Hindlimb muscle (tissue), 1 donor: ENCODE data around the gene ELMO1. TPM values are rescaled to one million over a fixed set of nuclear protein-coding genes. Genes with fewer than 3 reads are reported as not detected.

Source experiments
- DNase-seq: peaks from one replicate; pipeline ENCODE4 v3.0.0-alpha.2; 2013
- polyA plus RNA-seq: library from polyadenylated mRNA; unstranded; fragments of 120-200 nt; gene quantifications from one replicate; pipeline ENCODE4 v1.2.1, GENCODE V29; 2013; ENCODE audit not compliant: insufficient read length

The ELMO1 gene
- polyA plus RNA-seq = 28.3 TPM

GRCh38 chr7:37448636-37449361, at the start of gene ELMO1:
Gene ELMO1 (minus strand): TSS chr7:37448864. CDS start chr7:37342690, 106,174 bp downstream.
- DNase-seq = peak; percentile 81

- DNase-seq = no peak
These were observed 48.9 kb upstream of the ELMO1 start for GRCh38 chr7:37497576-37497975.

GRCh38 chr7:37495574-37496184, 47.0 kb upstream of the ELMO1 start:
- peak; percentile 20 for DNase-seq

GRCh38 chr7:37494926-37495325, 46.3 kb upstream of the ELMO1 start:
- DNase-seq = no peak

GRCh38 chr7:37493810-37494209, 45.1 kb upstream of the ELMO1 start:
- DNase-seq = no peak

GRCh38 chr7:37493123-37493522, 44.5 kb upstream of the ELMO1 start:
- no peak for DNase-seq

GRCh38 chr7:37491919-37492694, 43.4 kb upstream of the ELMO1 start:
- DNase-seq = no peak

- DNase-seq = no peak
These were observed 41.0 kb upstream of the ELMO1 start for GRCh38 chr7:37489703-37490102.

GRCh38 chr7:37488163-37488764, 39.6 kb upstream of the ELMO1 start:
- no peak for DNase-seq

- no peak for DNase-seq
These were observed 35.9 kb upstream of the ELMO1 start for GRCh38 chr7:37484426-37485073.

GRCh38 chr7:37483627-37484026, 35.0 kb upstream of the ELMO1 start:
- DNase-seq = no peak

GRCh38 chr7:37482953-37483352, 34.3 kb upstream of the ELMO1 start:
- no peak for DNase-seq

- no peak for DNase-seq
These were observed 33.8 kb upstream of the ELMO1 start for GRCh38 chr7:37482505-37482904.

GRCh38 chr7:37481722-37482288, 33.1 kb upstream of the ELMO1 start:
- no peak for DNase-seq

GRCh38 chr7:37481154-37481553, 32.5 kb upstream of the ELMO1 start:
- DNase-seq = no peak

- DNase-seq = no peak
These were observed 31.7 kb upstream of the ELMO1 start for GRCh38 chr7:37480041-37481031.

- DNase-seq = peak; percentile 32
These were observed 28.3 kb upstream of the ELMO1 start for GRCh38 chr7:37476881-37477450.

GRCh38 chr7:37476428-37476827, 27.8 kb upstream of the ELMO1 start:
- DNase-seq = no peak

- no peak for DNase-seq
These were observed 27.0 kb upstream of the ELMO1 start for GRCh38 chr7:37475646-37476045.

- no peak for DNase-seq
These were observed 23.0 kb upstream of the ELMO1 start for GRCh38 chr7:37471619-37472018.

- DNase-seq = no peak
These were observed 18.3 kb upstream of the ELMO1 start for GRCh38 chr7:37467002-37467401.
